Fibroblast of skin of abdomen (primary cell): ENCODE data around the gene RPP25.
"Not testable (repeated sequence)": the region's sequence is repeated elsewhere in the genome, so short reads cannot be mapped to it uniquely, and the experiment has no call there.

Experiments
- DNase-seq: peaks from one replicate; pipeline ENCODE4 v3.0.0-alpha.2; 2013

Gene RPP25

GRCh38 chr15:74917676-74918075 is 38.9 kb downstream of the RPP25 start:
- DNase-seq = peak; percentile 14

GRCh38 chr15:74913799-74914198 is 42.8 kb downstream of the RPP25 start:
- not testable (repeated sequence) for DNase-seq

DNA sequence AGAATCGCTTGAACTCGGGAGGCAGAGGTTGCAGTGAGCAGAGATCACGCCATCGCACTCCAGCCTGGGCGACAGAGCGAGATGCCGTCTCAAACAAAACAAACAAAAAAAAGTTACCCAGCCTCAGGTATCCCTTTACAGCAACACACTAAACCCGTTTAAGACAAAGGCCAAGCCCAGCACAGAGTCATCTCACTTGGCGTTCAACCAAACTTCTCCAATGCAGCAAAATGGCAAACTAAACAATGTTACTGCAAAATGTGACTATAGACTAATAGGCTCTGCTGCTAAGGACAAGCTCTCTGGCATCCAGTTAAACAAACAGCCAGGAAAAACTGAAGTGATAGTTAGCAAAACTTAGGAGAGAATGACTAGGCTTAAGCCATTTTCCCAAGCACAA is 43.5 kb downstream of the RPP25 start:
- no peak for DNase-seq

GRCh38 chr15:74908635-74909034 is 47.9 kb downstream of the RPP25 start:
- DNase-seq = no peak

DNA sequence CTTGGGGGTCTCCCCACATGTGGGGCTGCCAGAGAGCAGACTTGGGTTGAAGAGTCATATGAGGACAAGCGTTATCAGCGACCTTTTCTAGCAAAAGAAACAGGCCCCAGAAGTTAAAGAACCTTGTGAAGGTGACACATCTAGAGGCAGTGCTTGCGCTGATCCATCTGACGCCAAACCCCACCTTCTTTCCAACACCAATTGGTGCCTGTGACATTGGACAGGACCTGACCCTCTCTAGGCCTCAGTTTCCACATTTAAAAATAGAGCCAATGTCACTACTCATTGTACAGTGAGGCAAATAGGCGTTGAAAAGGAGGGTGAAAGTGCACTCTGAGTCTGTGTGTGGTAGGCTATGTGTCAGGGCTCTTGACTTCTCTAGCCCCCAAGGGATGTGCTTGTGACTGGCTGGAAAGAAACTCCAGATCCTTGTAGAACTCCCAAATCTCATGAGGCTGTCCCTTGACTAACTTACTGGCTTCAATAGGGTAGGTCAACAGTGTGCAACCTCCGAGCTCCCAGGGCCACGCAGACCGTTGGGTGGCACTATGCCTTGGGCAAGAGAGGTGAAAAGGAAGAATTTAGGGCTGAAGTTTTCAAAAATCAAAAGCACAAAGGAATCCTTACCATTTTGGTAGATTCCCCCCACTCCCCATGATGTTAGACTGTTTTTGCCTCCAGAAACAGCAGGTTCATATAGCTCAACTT is 49.3 kb downstream of the RPP25 start:
- no peak for DNase-seq

DNA sequence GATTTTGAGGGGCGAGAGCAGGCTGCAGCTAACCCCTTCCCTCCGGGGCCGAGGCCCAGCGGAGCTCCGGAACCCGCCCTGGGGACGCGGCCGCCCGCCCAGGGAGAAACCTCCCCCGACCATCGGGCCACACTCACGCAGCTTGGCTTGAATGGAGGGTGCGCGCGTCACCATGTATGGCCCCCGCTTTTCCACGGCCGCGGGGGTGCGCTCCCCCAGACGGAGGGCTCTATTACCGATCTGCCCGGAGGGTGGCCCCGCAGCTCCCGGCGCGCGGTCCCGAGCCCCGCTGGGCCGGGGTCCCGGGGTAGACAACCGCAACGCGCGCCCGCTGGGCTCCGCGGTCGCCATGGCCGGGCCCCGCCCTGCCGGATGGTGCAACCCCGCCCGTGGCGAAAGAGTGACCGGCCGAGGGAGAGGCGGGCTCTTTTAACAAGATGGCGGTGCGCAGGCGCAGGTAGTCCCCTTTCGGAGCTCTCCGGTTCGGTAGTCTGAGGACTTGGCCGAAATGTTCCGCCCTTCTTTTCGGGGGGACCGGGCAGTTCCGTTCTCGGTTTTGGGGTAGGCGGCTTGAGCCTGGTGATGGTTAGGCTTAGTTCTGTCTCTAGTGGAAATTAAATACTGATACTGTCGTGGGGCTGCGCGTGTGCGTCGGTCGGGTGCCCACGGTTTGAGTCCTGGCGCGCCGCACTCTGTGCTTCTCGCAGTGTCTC is 50.0 kb downstream of the RPP25 start, which contains the start of gene FAM219B:
FAM219B (minus strand) TSS at position 402 of the 713 bp plus-strand sequence; CDS start at position 351, 51 bp downstream.
- DNase-seq = peak; percentile 83

DNA sequence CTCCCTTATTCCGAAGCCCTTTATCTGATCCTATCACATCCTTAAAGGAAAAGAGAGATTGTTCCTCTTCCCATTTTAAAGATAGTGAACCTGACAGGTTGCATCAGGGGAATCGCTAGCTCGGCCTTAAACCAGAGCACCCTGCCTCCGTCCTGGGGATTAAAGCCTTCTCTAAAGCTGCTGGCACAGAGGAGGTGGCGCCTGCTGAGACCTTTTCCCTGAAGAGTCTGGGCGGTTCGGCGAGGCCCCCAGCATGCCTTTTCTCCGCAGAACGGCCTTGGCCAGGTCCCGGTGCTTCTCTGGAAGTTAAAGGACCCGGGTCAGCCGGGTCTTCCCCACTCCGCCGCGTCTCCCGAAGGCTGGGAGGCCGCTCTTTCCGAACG is 50.5 kb downstream of the RPP25 start:
- peak; percentile 14 for DNase-seq
